Prostate gland (tissue), 1 donor: ENCODE results near the gene AUTS2.

Experiments used
- POLR2A ChIP-seq: fragments of 450-650 bp; IDR thresholded peaks from one replicate; pipeline ENCODE4 v1.6.1; 2016; ENCODE audit warnings: antibody characterized with exemption, mild to moderate bottlenecking
- POLR2AphosphoS5 ChIP-seq: sonication (generic); formaldehyde crosslinking; IDR thresholded peaks from one replicate; pipeline ENCODE4 v1.6.1; 2017; ENCODE audit warnings: antibody characterized with exemption

- TF ChIP-seq POLR2A (no peak), POLR2AphosphoS5 (no peak)
Measured at GRCh38 chr7:70218006-70218405, 619.7 kb downstream of the AUTS2 start.
